Measurements from ENCODE around the gene TACR1. TPM values are rescaled to one million over a fixed set of nuclear protein-coding genes. Genes with fewer than 3 reads are reported as not detected.

TACR1 gene
- total RNA-seq, 3 donors from 2014 or later = 1.3 to 5.9 (median 2.4) TPM

GRCh38 chr2:75047189-75047991 lies 151.9 kb downstream of the TACR1 start:
- TF ChIP-seq CTCF (IDR thresholded peaks at IDR 0.05) (no peak), POLR2A (IDR thresholded peaks at IDR 0.05) (no peak), POLR2AphosphoS5 (IDR thresholded peaks at IDR 0.05) (no peak)
- Histone ChIP-seq H3K4me1 (no peaks in the 10 kb centered on the region), H3K27ac (no peak overlapping the region)

GRCh38 chr2:75045526-75046050 lies 153.7 kb downstream of the TACR1 start:
- no peaks in the 10 kb centered on the region for H3K9me3 ChIP-seq
- intact Hi-C loops (cut with DNase I; ENCODE audit: low total_unique reads) = no loop called here
- no peaks in the 10 kb centered on the region for H3K27me3 ChIP-seq
- TF ChIP-seq CTCF (IDR thresholded peaks at IDR 0.05) (no peak), POLR2A (IDR thresholded peaks at IDR 0.05) (no peak), POLR2AphosphoS5 (IDR thresholded peaks at IDR 0.05) (no peak)
- no peak overlapping the region for H3K27ac ChIP-seq
- H3K4me1 ChIP-seq = no peaks in the 10 kb centered on the region
- H3K36me3 ChIP-seq = no peaks in the 10 kb centered on the region
- no peak for DNase-seq (ENCODE audit: low spot score in 2 of 2)
- no peak overlapping the region for H3K4me3 ChIP-seq

More at GRCh38 chr2:75047189-75047991, 151.9 kb downstream of the TACR1 start:
- no peaks in the 10 kb centered on the region for H3K36me3 ChIP-seq
- no peak overlapping the region for H3K4me3 ChIP-seq
- intact Hi-C loops (cut with DNase I; ENCODE audit: low total_unique reads) = no loop called here
- no peak for DNase-seq (ENCODE audit: low spot score in 2 of 2)
- no peaks in the 10 kb centered on the region for H3K9me3 ChIP-seq
- H3K27me3 ChIP-seq = no peaks in the 10 kb centered on the region

GRCh38 chr2:75044291-75044690 lies 155.0 kb downstream of the TACR1 start:
- Histone ChIP-seq H3K27me3 (no peaks in the 10 kb centered on the region), H3K9me3 (no peaks in the 10 kb centered on the region), H3K4me1 (no peaks in the 10 kb centered on the region), H3K36me3 (no peaks in the 10 kb centered on the region), H3K4me3 (no peak overlapping the region), H3K27ac (no peak overlapping the region)
- DNase-seq (ENCODE audit: low spot score in 2 of 2) = no peak
- intact Hi-C loops (cut with DNase I; ENCODE audit: low total_unique reads) = no loop called here
- TF ChIP-seq CTCF (IDR thresholded peaks at IDR 0.05) = no peak
- no peak for TF ChIP-seq POLR2A (IDR thresholded peaks at IDR 0.05)
- TF ChIP-seq POLR2AphosphoS5 (IDR thresholded peaks at IDR 0.05) = no peak

GRCh38 chr2:75042823-75043222 lies 156.5 kb downstream of the TACR1 start:
- no peak overlapping the region for H3K27ac ChIP-seq
- DNase-seq (ENCODE audit: low spot score in 2 of 2) = no peak

More at GRCh38 chr2:75042823-75043222, 156.5 kb downstream of the TACR1 start:
- H3K27me3 ChIP-seq = no peaks in the 10 kb centered on the region
- no peaks in the 10 kb centered on the region for H3K4me1 ChIP-seq
- TF ChIP-seq CTCF (IDR thresholded peaks at IDR 0.05) (no peak), POLR2AphosphoS5 (IDR thresholded peaks at IDR 0.05) (no peak), POLR2A (IDR thresholded peaks at IDR 0.05) (no peak)
- H3K4me3 ChIP-seq = no peak overlapping the region
- intact Hi-C loops (cut with DNase I; ENCODE audit: low total_unique reads) = no loop called here
- no peaks in the 10 kb centered on the region for H3K36me3 ChIP-seq
- no peaks in the 10 kb centered on the region for H3K9me3 ChIP-seq

All from breast epithelium (tissue), 4 donors.